SK-N-SH treated with all-trans-retinoic acid at 6 μM for 48 hours (cell line): ENCODE measurements around the gene SLC9A2.

ENCODE experiments used
- ARNTL ChIP-seq: fragments of 450-650 bp; formaldehyde crosslinking; IDR thresholded peaks from 2 replicates; pipeline ENCODE4 v1.5.0; 2020; ENCODE audit warnings: low read depth, mild to moderate bottlenecking, moderate library complexity, borderline replicate concordance
- BACH2 ChIP-seq: fragments of 250-450 bp; sonication (Bioruptor Pico); IDR thresholded peaks from 2 replicates; pipeline ENCODE4 v1.9.0; 2021; ENCODE audit warnings: mild to moderate bottlenecking, borderline replicate concordance
- CREB5 ChIP-seq: fragments of 250-450 bp; sonication (Bioruptor Pico); IDR thresholded peaks from 2 replicates; pipeline ENCODE4 v1.5.1; 2020; ENCODE audit warnings: low read depth, mild to moderate bottlenecking, moderate library complexity
- ESRRG ChIP-seq: fragments of 250-450 bp; sonication (Bioruptor Pico); IDR thresholded peaks from 2 replicates; pipeline ENCODE4 v1.6.1; 2021; ENCODE audit warnings: mild to moderate bottlenecking
- GLIS3 ChIP-seq: fragments of 250-450 bp; sonication (Bioruptor Pico); IDR thresholded peaks from 2 replicates; pipeline ENCODE4 v1.5.0; 2020; ENCODE audit warnings: mild to moderate bottlenecking, moderate library complexity
- PATZ1 ChIP-seq: fragments of 250-450 bp; sonication (Bioruptor Pico); IDR thresholded peaks from 2 replicates; pipeline ENCODE4 v1.8.0; 2020; ENCODE audit warnings: mild to moderate bottlenecking, moderate library complexity, borderline replicate concordance
- PPARA ChIP-seq: fragments of 250-450 bp; sonication (Bioruptor Pico); IDR thresholded peaks from 2 replicates; pipeline ENCODE4 v1.5.0; 2020; ENCODE audit warnings: mild to moderate bottlenecking, borderline replicate concordance
- RARB ChIP-seq: fragments of 250-450 bp; sonication (Bioruptor Pico); IDR thresholded peaks from 2 replicates; pipeline ENCODE4 v1.8.0; 2021; ENCODE audit warnings: mild to moderate bottlenecking, moderate library complexity
- ZC3H10 ChIP-seq: fragments of 250-450 bp; sonication (Bioruptor Pico); IDR thresholded peaks from 2 replicates; pipeline ENCODE4 v1.5.1; 2021; ENCODE audit warnings: mild to moderate bottlenecking, moderate library complexity
- ZFP3 ChIP-seq: fragments of 250-450 bp; sonication (Bioruptor Pico); IDR thresholded peaks from 2 replicates; pipeline ENCODE4 v1.5.0; 2020; ENCODE audit warnings: mild to moderate bottlenecking, moderate library complexity
- ZNF565 ChIP-seq: fragments of 450-650 bp; formaldehyde crosslinking; conservative IDR thresholded peaks from 2 replicates; pipeline ENCODE4 v1.5.0; 2020; ENCODE audit warnings: low read depth, mild to moderate bottlenecking, moderate library complexity
- ZNF8 ChIP-seq: fragments of 450-650 bp; formaldehyde crosslinking; IDR thresholded peaks from 2 replicates; pipeline ENCODE4 v1.5.0; 2020; ENCODE audit warnings: mild to moderate bottlenecking, moderate library complexity

DNA sequence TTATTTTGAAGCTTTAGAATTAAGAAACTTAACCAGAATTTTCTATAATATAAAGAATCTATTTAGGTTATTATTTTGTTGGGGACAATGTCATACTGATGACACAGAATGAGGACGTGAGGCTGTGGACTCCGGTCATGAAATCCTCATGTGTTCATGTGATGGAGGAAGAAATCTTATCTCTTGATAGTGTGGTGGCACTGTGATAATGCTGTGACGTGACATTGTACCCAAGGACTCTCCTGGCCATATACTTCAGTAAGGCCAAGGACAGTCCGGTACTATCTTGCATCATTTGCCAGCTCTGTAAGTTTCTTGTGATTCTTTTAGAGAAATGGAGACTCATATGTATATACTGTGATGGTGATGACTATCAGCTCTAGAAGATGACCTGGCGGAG lies 59.1 kb downstream of the SLC9A2 start:
- no peak for TF ChIP-seq CREB5
- TF ChIP-seq ZNF565 (CRISPR knock-in tag): no peak
- no peak for TF ChIP-seq ZNF8
- TF ChIP-seq GLIS3: no peak
- TF ChIP-seq PATZ1: no peak
- TF ChIP-seq ZFP3 (CRISPR knock-in tag): no peak
- no peak for TF ChIP-seq RARB
- TF ChIP-seq BACH2: no peak
- no peak for TF ChIP-seq ZC3H10
- TF ChIP-seq ESRRG (CRISPR knock-in tag): no peak
- no peak for TF ChIP-seq ARNTL (CRISPR knock-in tag)
- no peak for TF ChIP-seq PPARA (CRISPR knock-in tag)
